GM18526 (cell line): ENCODE measurements around the gene GPR33.

Experiments
- POLR2A ChIP-seq: IDR thresholded peaks from 3 replicates; pipeline ENCODE4 v1.6.1; 2011; ENCODE audit not compliant: insufficient read length; ENCODE audit errors: extremely low read depth

GPR33 gene, protein sequence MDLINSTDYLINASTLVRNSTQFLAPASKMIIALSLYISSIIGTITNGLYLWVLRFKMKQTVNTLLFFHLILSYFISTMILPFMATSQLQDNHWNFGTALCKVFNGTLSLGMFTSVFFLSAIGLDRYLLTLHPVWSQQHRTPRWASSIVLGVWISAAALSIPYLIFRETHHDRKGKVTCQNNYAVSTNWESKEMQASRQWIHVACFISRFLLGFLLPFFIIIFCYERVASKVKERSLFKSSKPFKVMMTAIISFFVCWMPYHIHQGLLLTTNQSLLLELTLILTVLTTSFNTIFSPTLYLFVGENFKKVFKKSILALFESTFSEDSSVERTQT

DNA sequence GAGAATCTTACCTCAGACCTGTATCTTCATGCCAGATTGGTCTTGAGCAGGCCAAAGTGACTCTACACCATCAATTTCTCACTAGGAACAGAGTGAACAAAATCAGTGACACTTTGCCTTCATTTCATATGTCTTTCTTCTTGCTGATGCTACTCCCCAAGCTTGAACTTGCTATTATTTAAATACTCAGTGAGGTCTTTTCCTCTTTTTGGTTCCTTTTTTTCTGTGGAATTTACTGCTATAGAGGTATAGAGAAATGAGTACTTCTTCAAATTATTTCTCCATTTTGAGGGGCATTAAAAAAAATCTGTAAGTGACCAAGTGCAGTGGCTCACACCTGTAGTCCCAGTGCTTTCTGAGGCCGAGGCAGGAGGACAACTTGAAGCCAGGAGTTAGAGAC is at the start of gene GPR33:
Gene GPR33, minus strand, starts transcription at position 154 of the 400 bp plus-strand sequence. CDS start 4,074 bp downstream, outside the sequence.
- TF ChIP-seq POLR2A: no peak

DNA sequence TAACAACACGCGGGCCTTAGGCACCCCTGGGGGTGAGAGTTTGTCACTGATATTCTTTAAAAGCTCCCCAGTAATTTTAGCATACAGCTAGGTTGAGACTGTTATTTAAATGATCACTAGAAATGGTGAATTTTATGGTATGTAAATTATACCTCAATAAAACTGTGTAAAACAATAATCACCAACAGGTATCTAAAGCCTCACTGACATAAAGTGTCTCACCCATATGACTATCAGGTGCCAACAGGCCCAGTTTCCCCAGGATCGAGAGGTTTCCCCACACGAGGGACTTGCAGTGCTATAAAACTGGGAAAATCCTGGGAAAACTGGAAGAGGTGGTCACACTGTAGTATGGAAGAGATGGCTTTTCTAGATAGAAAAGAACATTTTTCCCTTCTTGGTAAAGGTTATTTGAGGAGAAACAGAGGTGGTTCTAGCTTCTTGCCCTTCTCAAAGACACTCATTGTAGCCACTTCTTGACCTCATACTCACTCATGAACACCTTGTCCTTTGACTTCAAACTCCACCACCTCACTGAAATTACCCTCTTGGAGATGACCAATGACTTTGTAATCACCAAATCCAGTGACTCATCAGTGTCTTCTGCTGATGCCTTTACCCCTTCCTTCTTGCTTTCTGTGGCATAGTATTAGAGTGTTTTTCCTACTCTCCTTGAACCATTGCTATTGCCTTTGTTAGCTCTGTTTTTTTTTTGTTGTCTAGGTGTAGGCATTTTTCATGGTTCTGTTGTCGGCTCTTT is 48.5 kb upstream of the GPR33 start:
- no peak for TF ChIP-seq POLR2A

DNA sequence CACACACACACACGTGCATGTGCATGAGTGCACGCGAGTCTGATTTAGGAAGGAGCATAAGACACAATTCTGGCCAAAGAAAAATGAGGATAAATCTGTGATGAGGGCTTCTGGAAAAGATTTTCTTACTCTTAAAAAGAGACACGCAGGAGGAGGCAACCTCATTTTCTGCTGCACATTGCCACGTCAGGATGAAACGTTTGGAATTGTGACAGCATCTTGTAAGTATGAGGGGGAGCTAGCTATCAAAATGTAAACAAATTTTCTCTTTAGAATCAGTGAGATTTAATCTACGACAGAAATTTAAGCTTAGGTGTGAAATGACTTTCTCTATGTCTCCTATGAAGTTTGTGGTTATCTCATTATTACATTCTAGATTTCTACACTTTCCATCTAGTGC is 42.3 kb upstream of the GPR33 start:
- TF ChIP-seq POLR2A: no peak

- no peak for TF ChIP-seq POLR2A
Observed at GRCh38 chr14:31529053-31529452, 41.2 kb upstream of the GPR33 start.

DNA sequence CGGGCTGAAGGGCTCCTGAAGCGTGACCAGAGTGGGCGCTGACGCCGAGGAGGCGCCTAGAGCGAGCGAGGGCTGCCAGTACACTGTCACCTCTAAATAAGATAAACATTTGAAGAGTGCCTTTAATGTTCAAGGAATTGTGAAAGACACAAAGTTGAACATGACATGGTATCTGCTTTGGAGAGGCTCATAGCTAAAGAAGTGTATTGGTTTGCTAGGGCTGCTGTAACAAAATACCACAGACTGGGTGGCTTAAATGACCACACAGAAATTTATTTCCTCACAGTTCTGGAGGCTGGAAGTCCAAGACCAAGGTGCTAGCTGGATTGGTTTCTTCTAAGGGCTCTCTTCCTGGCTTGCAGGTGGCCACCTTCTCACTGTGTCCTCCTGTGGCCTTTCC is 39.7 kb upstream of the GPR33 start:
- no peak for TF ChIP-seq POLR2A

GRCh38 chr14:31527087-31527486 is 39.2 kb upstream of the GPR33 start:
- no peak for TF ChIP-seq POLR2A

DNA sequence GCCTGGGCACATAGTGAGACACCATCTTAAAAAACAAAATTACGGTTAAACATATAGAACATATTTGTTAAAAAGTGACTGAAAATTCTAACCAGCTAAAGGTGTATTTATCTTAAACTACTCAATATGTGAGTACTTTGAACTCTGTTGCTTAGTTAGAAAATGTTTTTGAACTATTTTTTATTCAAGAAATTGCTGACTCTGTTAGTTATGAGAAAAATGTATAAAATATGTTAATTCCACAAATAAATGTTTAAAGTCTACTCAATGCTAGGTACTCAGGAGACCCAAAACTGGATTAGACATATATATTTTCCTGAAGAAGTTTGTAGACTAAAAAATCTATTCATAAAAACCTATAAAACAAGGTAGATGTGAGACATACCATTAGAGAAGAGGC is 23.0 kb upstream of the GPR33 start:
- no peak for TF ChIP-seq POLR2A

- no peak for TF ChIP-seq POLR2A
Observed at GRCh38 chr14:31510222-31510621, 22.4 kb upstream of the GPR33 start.

DNA sequence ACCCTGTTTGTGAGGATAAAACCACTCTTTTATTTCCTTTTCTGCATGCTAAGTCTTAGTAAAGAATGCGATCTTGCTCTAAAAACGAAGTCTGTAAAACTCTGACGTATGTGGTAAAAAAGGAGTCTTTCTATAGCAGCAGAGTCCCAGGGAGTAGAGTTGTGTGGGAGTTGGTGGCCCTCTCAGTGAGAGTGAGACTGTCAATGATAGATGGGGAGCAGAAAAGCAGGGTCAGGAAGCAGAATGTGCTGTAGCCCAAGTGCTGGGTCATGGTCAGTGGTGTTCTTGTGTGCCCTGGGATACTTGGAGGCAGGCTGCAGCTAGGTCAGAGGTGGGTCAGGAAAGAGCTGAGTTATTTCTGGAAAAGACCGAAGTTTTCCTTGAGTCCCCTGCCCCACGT is 20.3 kb upstream of the GPR33 start:
- no peak for TF ChIP-seq POLR2A

GRCh38 chr14:31505411-31505810 is 17.6 kb upstream of the GPR33 start:
- no peak for TF ChIP-seq POLR2A

- TF ChIP-seq POLR2A: no peak
Observed at GRCh38 chr14:31501870-31502269, 14.0 kb upstream of the GPR33 start.

- TF ChIP-seq POLR2A: no peak
Observed at GRCh38 chr14:31492759-31493498, 5.1 kb upstream of the GPR33 start.

DNA sequence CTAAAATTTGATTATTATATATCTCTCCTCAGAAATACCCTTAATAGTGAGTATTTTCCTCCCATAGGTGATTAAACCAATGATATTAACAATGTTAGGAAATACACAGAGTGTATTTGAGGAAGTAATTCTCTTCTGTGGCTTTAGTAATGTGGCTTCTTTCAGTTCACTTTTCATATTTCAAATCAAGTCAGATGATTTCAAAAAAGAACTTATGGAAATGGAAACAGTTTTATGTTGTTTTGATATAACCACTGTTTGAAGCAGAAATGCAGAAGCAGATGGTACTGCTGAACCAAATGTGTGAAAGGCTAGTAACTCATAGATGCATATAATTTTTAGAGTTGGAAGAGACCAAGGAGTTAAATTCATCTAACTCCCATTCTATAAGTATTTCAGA is 1.9 kb upstream of the GPR33 start:
- TF ChIP-seq POLR2A: no peak

GRCh38 chr14:31486764-31487163 is 1.1 kb downstream of the GPR33 start:
- TF ChIP-seq POLR2A: no peak

GRCh38 chr14:31484754-31485153 is 3.1 kb downstream of the GPR33 start:
- TF ChIP-seq POLR2A: no peak

DNA sequence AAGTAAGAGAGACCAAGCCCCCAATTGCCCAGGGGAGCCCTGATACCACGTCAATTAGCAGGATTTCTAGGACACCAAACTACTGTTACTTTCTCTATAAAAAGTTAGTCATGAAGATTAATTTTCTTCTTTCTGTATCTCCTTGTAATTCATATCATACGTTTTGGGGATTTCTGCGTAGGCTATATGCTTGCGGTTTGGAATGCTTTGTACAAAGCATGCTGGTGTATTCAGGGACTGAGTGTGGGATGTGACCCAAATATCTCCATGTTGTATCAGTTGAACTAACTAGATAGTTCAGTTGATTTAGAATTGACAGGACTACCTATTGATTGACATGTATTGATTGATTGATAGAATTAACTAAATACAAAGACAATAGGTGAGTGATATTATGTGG is 7.7 kb downstream of the GPR33 start:
- TF ChIP-seq POLR2A: no peak
